GM23248 (cell line): ENCODE measurements around the gene MYADM.

ENCODE experiments used
- EZH2 ChIP-seq: fragments of 200-600 bp; sonication (generic); IDR thresholded peaks from 2 replicates; pipeline ENCODE4 v1.6.1; 2018; ENCODE audit warnings: antibody characterized with exemption, mild to moderate bottlenecking; ENCODE audit not compliant: insufficient read depth, poor library complexity, severe bottlenecking
- EZH2phosphoT487 ChIP-seq: fragments of 200-600 bp; sonication (generic); IDR thresholded peaks from 2 replicates; pipeline ENCODE4 v1.6.1; 2018; ENCODE audit warnings: antibody characterized with exemption, moderate library complexity, mild to moderate bottlenecking, low read depth; ENCODE audit not compliant: insufficient read depth

- TF ChIP-seq EZH2phosphoT487, result no peak
- no peak for TF ChIP-seq EZH2
Measured at GRCh38 chr19:53907690-53908089, 40.0 kb downstream of the MYADM start.
